PC-9 (cell line): ENCODE data around the gene TEX53.

Experiments
- EZH2 ChIP-seq: fragments of 200-600 bp; sonication (generic); IDR thresholded peaks from 2 replicates; pipeline ENCODE4 v1.8.0; 2017; ENCODE audit warnings: antibody characterized with exemption, low read depth
- TF ChIP-seq, protein P1 (sequence below): fragments of 200-600 bp; sonication (generic); conservative IDR thresholded peaks from 2 replicates; pipeline ENCODE4 v1.6.1; 2017; ENCODE audit warnings: mixed run types, antibody characterized with exemption, mild to moderate bottlenecking, moderate library complexity

- no peak for TF ChIP-seq EZH2
- TF ChIP-seq, protein P1, sequence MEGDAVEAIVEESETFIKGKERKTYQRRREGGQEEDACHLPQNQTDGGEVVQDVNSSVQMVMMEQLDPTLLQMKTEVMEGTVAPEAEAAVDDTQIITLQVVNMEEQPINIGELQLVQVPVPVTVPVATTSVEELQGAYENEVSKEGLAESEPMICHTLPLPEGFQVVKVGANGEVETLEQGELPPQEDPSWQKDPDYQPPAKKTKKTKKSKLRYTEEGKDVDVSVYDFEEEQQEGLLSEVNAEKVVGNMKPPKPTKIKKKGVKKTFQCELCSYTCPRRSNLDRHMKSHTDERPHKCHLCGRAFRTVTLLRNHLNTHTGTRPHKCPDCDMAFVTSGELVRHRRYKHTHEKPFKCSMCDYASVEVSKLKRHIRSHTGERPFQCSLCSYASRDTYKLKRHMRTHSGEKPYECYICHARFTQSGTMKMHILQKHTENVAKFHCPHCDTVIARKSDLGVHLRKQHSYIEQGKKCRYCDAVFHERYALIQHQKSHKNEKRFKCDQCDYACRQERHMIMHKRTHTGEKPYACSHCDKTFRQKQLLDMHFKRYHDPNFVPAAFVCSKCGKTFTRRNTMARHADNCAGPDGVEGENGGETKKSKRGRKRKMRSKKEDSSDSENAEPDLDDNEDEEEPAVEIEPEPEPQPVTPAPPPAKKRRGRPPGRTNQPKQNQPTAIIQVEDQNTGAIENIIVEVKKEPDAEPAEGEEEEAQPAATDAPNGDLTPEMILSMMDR = no peak
These were observed 32.7 kb upstream of the TEX53 start for GRCh38 chr9:114690308-114690707.
